ENCODE data around the gene DCN.

DCN gene

GRCh38 chr12:91185421-91185820 is 2.8 kb upstream of the DCN start:
- no peak for DNase-seq

GRCh38 chr12:91183551-91183950 is 934 bp upstream of the DCN start:
- DNase-seq, result no peak

GRCh38 chr12:91180582-91181395 is 1.8 kb downstream of the DCN start:
- DNase-seq, result no peak

- DNase-seq, result no peak
Measured at GRCh38 chr12:91179966-91180561, 2.6 kb downstream of the DCN start.

GRCh38 chr12:91179315-91179714 is 3.3 kb downstream of the DCN start:
- no peak for DNase-seq

- no peak for DNase-seq
Measured at GRCh38 chr12:91178781-91179180, 3.8 kb downstream of the DCN start.

GRCh38 chr12:91178139-91178561 is 4.5 kb downstream of the DCN start:
- DNase-seq, result peak; percentile 36

- DNase-seq, result peak; percentile 74
Measured at GRCh38 chr12:91177381-91177780, 5.2 kb downstream of the DCN start.

- no peak for DNase-seq
Measured at GRCh38 chr12:91176915-91177314, 5.7 kb downstream of the DCN start.

- DNase-seq, result no peak
Measured at GRCh38 chr12:91176358-91176757, 6.3 kb downstream of the DCN start.

- no peak for DNase-seq
Measured at GRCh38 chr12:91173124-91173523, 9.5 kb downstream of the DCN start.

GRCh38 chr12:91172096-91172495 is 10.5 kb downstream of the DCN start:
- no peak for DNase-seq

- DNase-seq, result no peak
Measured at GRCh38 chr12:91171476-91171875, 11.1 kb downstream of the DCN start.

- peak; percentile 60 for DNase-seq
Measured at GRCh38 chr12:91163116-91163515, 19.5 kb downstream of the DCN start.

- no peak for DNase-seq
Measured at GRCh38 chr12:91161009-91161408, 21.6 kb downstream of the DCN start.

- no peak for DNase-seq
Measured at GRCh38 chr12:91155990-91156389, 26.6 kb downstream of the DCN start.

GRCh38 chr12:91154131-91154530 is 28.5 kb downstream of the DCN start:
- DNase-seq, result no peak

- no peak for DNase-seq
Measured at GRCh38 chr12:91144053-91144452, 38.6 kb downstream of the DCN start.

GRCh38 chr12:91143206-91143605 is 39.4 kb downstream of the DCN start:
- DNase-seq, result no peak

GRCh38 chr12:91142221-91142631 is 40.4 kb downstream of the DCN start:
- DNase-seq, result peak; percentile 75

- DNase-seq, result peak; percentile 76
Measured at GRCh38 chr12:91140026-91140931, 42.3 kb downstream of the DCN start.

GRCh38 chr12:91139286-91139685 is 43.3 kb downstream of the DCN start:
- no peak for DNase-seq

GRCh38 chr12:91138337-91138920 is 44.2 kb downstream of the DCN start:
- DNase-seq, result peak; percentile 19
